NCI-H748 treated with DMSO at 0.1 percent for 48 hours (cell line): ENCODE measurements around the gene MAPRE2.

Source experiments
- DNase-seq: peaks from one replicate; lab custom pipeline; 2025; lab: John Stamatoyannopoulos, UW

Gene MAPRE2

GRCh38 chr18:35038029-35038428, 3.2 kb upstream of the MAPRE2 start:
- no peak for DNase-seq

- DNase-seq, result no peak
These were observed 2.2 kb upstream of the MAPRE2 start for GRCh38 chr18:35038881-35039491.

- no peak for DNase-seq
These were observed 600 bp upstream of the MAPRE2 start for GRCh38 chr18:35040638-35040987.

- peak; percentile 35 for DNase-seq
These were observed 688 bp downstream of the MAPRE2 start for GRCh38 chr18:35041815-35042387.

- DNase-seq, result no peak
These were observed 1.3 kb downstream of the MAPRE2 start for GRCh38 chr18:35042389-35043071.

- no peak for DNase-seq
These were observed 2.0 kb downstream of the MAPRE2 start for GRCh38 chr18:35043207-35043606.

GRCh38 chr18:35045121-35045520, 3.9 kb downstream of the MAPRE2 start:
- no peak for DNase-seq

- DNase-seq, result no peak
These were observed 4.6 kb downstream of the MAPRE2 start for GRCh38 chr18:35045806-35046205.

- DNase-seq, result no peak
These were observed 6.6 kb downstream of the MAPRE2 start for GRCh38 chr18:35047697-35048292.

GRCh38 chr18:35049111-35050027, 8.2 kb downstream of the MAPRE2 start:
- DNase-seq, result no peak

GRCh38 chr18:35050028-35050546, 8.9 kb downstream of the MAPRE2 start:
- no peak for DNase-seq

GRCh38 chr18:35050705-35051195, 9.5 kb downstream of the MAPRE2 start:
- DNase-seq, result no peak

- DNase-seq, result no peak
These were observed 10.6 kb downstream of the MAPRE2 start for GRCh38 chr18:35051641-35052377.

- DNase-seq, result no peak
These were observed 13.2 kb downstream of the MAPRE2 start for GRCh38 chr18:35054401-35054800.

- DNase-seq, result no peak
These were observed 13.9 kb downstream of the MAPRE2 start for GRCh38 chr18:35055105-35055504.

GRCh38 chr18:35055726-35056125, 14.5 kb downstream of the MAPRE2 start:
- no peak for DNase-seq

GRCh38 chr18:35059280-35059927, 18.2 kb downstream of the MAPRE2 start:
- DNase-seq, result peak; percentile 77

GRCh38 chr18:35060122-35060815, 19.1 kb downstream of the MAPRE2 start:
- DNase-seq, result no peak

GRCh38 chr18:35061336-35061735, 20.1 kb downstream of the MAPRE2 start:
- no peak for DNase-seq

- no peak for DNase-seq
These were observed 20.6 kb downstream of the MAPRE2 start for GRCh38 chr18:35061804-35062203.
